KOPT-K1 (cell line): ENCODE results near the gene BAZ2B.

Experiments used
- H3K27ac ChIP-seq: fragments of 200-600 bp; sonication (generic); 2 replicates; pipeline ENCODE4 v1.5.1; 2016; ENCODE audit warnings: antibody characterized with exemption, mild to moderate bottlenecking, low read depth, low read length; ENCODE audit not compliant: poor library complexity, severe bottlenecking
- H3K36me3 ChIP-seq: fragments of 200-600 bp; sonication (generic); 2 replicates; pipeline ENCODE4 v1.5.1; 2017; ENCODE audit warnings: antibody characterized with exemption, mild to moderate bottlenecking, low read length, moderate library complexity; ENCODE audit not compliant: insufficient read depth
- H3K9me3 ChIP-seq: fragments of 200-600 bp; sonication (generic); 2 replicates; pipeline ENCODE4 v1.5.1; 2017; ENCODE audit warnings: antibody characterized with exemption, low read length, mild to moderate bottlenecking; ENCODE audit not compliant: insufficient read depth, poor library complexity, severe bottlenecking

BAZ2B gene

DNA sequence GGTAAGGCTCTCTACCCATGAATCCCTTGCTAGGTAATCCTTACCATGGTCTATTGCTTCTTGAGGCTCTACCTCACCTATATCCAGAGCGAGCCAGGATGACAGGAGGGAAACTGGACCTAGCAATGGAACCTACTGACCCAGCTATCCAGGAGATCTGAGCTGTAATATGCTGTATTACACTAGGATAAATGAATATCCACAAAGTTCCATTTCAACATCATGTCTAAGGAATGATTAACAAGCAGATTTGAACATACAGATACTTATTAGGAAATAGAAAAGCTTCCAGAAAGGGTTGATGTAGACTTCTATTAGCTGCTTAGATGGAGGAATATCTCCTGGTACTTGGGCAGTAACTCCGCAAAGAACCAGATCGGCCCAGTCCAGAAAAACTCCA, 110.1 kb downstream of the BAZ2B start:
- Histone ChIP-seq H3K36me3 (no peaks in the 10 kb centered on the region), H3K27ac (no peak overlapping the region), H3K9me3 (no peaks in the 10 kb centered on the region)

GRCh38 chr2:159505196-159505595, 111.2 kb downstream of the BAZ2B start:
- Histone ChIP-seq H3K36me3 (no peaks in the 10 kb centered on the region), H3K27ac (no peak overlapping the region), H3K9me3 (peaks cover 6% of the 10 kb centered on the region)

DNA sequence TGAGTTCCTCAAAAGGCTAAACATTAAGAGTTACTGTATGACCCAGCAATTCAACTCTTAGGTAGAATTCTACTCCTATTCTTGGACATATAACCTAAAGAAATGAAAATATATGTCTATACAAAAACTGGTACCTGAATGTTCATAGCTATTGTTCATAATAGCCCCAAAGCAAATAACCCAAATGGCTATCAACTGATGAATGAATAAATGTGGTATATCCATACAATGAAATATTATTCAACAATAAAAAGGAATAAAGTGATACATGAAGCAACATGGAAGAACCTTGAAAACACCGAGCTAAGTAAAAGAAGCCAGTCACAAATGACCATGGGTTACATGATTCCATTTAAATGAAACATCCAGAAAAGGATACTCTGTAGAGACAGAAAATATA, 114.6 kb downstream of the BAZ2B start:
- Histone ChIP-seq H3K27ac (no peak overlapping the region), H3K36me3 (no peaks in the 10 kb centered on the region), H3K9me3 (peaks cover 10% of the 10 kb centered on the region)

- peaks cover 10% of the 10 kb centered on the region for H3K9me3 ChIP-seq
- H3K36me3 ChIP-seq, result no peaks in the 10 kb centered on the region
- no peak overlapping the region for H3K27ac ChIP-seq
Observed at GRCh38 chr2:159497847-159498246, 118.5 kb downstream of the BAZ2B start.

GRCh38 chr2:159497256-159497655, 119.1 kb downstream of the BAZ2B start:
- H3K9me3 ChIP-seq, result peaks cover 10% of the 10 kb centered on the region

GRCh38 chr2:159489476-159489875, 126.9 kb downstream of the BAZ2B start:
- H3K9me3 ChIP-seq, result no peaks in the 10 kb centered on the region
- no peak overlapping the region for H3K27ac ChIP-seq

More at GRCh38 chr2:159497256-159497655, 119.1 kb downstream of the BAZ2B start:
- H3K36me3 ChIP-seq, result no peaks in the 10 kb centered on the region
- no peak overlapping the region for H3K27ac ChIP-seq

DNA sequence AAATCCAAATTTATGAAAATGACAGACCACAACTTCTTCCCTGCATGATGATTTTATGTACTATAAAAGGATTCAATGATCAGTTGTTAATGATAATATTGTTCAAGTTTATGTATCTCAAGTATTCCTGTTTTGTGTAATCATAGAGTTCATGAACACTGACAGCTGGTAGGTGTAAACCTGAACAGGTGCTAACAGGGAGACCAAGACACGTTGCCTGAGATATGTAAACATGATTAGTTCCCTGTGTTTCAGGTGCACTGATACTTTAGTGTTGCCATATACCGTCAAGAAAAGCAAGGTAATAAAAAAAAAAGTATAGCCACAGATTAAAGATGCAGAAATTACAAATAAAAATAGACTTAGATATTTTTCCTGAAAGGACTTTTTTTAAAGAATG, 131.8 kb downstream of the BAZ2B start:
- H3K27ac ChIP-seq, result no peak overlapping the region
- no peaks in the 10 kb centered on the region for H3K36me3 ChIP-seq
- H3K9me3 ChIP-seq, result no peaks in the 10 kb centered on the region

More at GRCh38 chr2:159489476-159489875, 126.9 kb downstream of the BAZ2B start:
- H3K36me3 ChIP-seq, result no peaks in the 10 kb centered on the region

DNA sequence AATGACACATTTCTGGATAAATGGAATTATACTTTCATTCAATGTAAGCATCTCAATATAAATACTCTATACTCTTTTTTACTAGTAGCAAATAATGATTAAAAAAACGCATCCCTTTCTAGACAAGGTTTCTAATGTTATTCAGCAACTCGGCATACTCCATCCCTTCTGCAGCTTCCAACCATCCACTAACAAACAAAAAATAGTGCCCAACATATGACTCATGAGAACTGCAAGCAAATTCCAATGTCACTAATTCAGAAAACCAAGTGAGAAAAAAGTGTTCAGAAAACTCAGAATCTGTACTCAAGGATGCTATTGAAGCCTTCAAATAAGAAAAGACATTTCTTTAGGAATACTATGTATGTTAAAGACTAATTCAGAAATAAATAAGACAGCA, 140.0 kb downstream of the BAZ2B start:
- Histone ChIP-seq H3K36me3 (peaks cover 20% of the 10 kb centered on the region), H3K27ac (no peak overlapping the region), H3K9me3 (peaks cover 6% of the 10 kb centered on the region)

DNA sequence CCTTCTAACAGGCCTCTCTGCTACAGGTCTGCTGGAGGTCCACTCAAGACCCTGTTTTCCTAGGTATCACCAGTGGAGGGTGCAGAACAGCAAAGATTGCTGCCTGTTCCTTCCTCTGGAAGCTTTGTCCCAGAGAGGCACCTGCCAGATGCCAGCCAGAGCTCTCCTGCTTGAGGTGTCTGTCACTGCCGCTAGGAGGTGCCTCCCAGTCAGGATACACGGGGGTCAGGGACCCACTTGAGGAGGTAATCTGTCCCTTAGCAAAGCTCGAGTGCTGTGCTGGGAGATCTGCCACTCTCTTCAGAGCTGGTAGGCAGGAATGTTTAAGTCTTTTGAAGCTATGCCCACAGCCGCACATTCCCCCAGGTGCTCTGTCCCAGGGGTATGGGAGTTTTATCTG, 140.6 kb downstream of the BAZ2B start:
- H3K36me3 ChIP-seq, result peaks cover 20% of the 10 kb centered on the region

DNA sequence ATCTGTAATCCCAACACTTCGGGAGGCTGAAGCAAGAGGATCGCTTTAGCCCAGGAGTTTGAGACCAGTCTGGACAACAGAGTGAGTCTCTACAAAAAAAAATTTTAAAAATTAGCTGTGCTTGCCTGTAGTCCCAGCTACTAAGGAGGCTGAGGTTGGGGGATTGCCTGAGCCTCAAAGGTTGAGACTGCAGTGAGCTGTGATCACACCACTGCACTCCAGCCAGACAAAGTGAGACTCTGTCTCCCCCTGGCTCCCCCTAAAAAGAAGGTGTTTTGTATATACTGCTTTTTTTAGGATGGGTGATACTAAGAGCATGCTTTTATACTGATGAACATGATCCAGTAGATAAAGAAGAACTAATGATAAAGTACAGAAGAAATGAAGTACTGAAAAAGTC, 145.0 kb downstream of the BAZ2B start:
- H3K36me3 ChIP-seq, result peaks cover 12% of the 10 kb centered on the region
- no peak overlapping the region for H3K27ac ChIP-seq
- peaks cover 6% of the 10 kb centered on the region for H3K9me3 ChIP-seq

More for the DNA sequence above, 140.6 kb downstream of the BAZ2B start:
- peaks cover 6% of the 10 kb centered on the region for H3K9me3 ChIP-seq
- H3K27ac ChIP-seq, result no peak overlapping the region

DNA sequence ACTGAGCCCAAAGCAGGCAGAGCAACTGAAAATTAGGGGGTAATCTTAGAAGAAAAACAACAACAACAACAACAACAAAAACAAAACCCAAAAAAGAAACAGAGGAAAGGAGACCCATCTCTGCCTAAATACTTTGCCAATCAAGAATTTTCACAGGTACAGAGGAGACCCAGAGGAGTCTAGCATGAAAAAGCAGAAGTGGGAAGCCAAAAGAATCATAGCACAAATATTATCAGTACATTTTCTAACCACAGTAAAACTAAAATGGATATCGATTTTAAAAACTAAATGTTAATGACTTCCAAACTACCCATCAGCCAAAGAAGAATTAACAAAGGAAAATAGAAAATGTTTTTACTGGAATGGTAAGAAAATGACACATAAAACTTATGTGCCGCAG, 148.1 kb downstream of the BAZ2B start:
- Histone ChIP-seq H3K36me3 (no peaks in the 10 kb centered on the region), H3K9me3 (no peaks in the 10 kb centered on the region), H3K27ac (no peak overlapping the region)

- H3K9me3 ChIP-seq, result no peaks in the 10 kb centered on the region
- no peaks in the 10 kb centered on the region for H3K36me3 ChIP-seq
- no peak overlapping the region for H3K27ac ChIP-seq
Observed at GRCh38 chr2:159462961-159463360, 153.4 kb downstream of the BAZ2B start.

- H3K27ac ChIP-seq, result no peak overlapping the region
- no peaks in the 10 kb centered on the region for H3K9me3 ChIP-seq
- H3K36me3 ChIP-seq, result no peaks in the 10 kb centered on the region
Observed at GRCh38 chr2:159462201-159462785, 154.1 kb downstream of the BAZ2B start.

- no peak overlapping the region for H3K27ac ChIP-seq
- H3K36me3 ChIP-seq, result no peaks in the 10 kb centered on the region
- H3K9me3 ChIP-seq, result no peaks in the 10 kb centered on the region
Observed at GRCh38 chr2:159461076-159461475, 155.3 kb downstream of the BAZ2B start.

GRCh38 chr2:159460227-159460626, 156.1 kb downstream of the BAZ2B start:
- H3K27ac ChIP-seq, result no peak overlapping the region
- no peaks in the 10 kb centered on the region for H3K36me3 ChIP-seq
- H3K9me3 ChIP-seq, result no peaks in the 10 kb centered on the region

DNA sequence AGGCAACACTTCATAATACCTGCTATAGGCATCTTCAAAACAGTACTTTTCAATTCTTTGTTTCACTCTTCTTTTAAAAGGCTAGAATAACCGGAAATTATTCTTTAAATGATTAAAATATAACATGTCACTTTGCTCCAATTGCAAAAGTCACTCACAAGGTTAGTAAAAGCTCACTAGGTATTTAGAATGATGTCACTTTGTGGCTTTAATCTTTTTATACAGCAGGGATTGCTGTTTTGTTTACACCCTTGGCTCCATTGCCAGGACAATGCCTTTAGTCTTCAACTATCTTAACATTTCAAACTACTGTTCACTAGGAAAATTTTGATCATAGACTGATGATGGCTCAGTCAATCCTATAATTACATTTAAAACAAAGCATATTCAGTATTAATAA, 157.1 kb downstream of the BAZ2B start:
- Histone ChIP-seq H3K27ac (no peak overlapping the region), H3K36me3 (no peaks in the 10 kb centered on the region)

More for the DNA sequence above, 157.1 kb downstream of the BAZ2B start:
- H3K9me3 ChIP-seq, result no peaks in the 10 kb centered on the region
